OCI-M1 (cell line): Measurements from ENCODE around the gene ZNF587B.
"Not testable (repeated sequence)": the region's sequence is repeated elsewhere in the genome, so short reads cannot be mapped to it uniquely, and the experiment has no call there.

Experiments
- DNase-seq: peaks from one replicate; lab custom pipeline; 2025; lab: John Stamatoyannopoulos, UW

The ZNF587B gene

GRCh38 chr19:57872450-57872849 lies 42.4 kb downstream of the ZNF587B start:
- DNase-seq, result no peak

GRCh38 chr19:57873883-57874799 lies 44.0 kb downstream of the ZNF587B start:
- DNase-seq, result not testable (repeated sequence)

DNA sequence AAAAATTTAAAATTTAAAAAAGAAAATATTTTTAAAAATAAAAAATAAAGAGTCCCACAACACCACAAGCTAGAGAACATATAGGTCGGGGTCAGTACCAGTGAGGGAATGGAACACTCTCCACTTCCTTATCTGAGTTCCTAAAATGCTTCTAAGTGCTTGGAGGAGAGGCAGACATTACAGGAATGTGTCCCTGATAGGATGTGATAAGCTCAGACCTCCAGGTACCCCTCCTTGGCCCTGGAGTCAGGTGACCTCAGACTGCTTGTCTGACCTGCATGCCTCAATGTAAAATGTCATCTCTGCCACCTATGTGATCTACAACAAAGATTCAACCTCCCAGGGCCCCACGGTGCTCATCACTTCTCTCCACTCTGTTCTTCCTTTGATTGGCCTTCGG lies 55.9 kb downstream of the ZNF587B start:
- no peak for DNase-seq

GRCh38 chr19:57887195-57887941 lies 57.3 kb downstream of the ZNF587B start:
- peak; percentile 62 for DNase-seq

DNA sequence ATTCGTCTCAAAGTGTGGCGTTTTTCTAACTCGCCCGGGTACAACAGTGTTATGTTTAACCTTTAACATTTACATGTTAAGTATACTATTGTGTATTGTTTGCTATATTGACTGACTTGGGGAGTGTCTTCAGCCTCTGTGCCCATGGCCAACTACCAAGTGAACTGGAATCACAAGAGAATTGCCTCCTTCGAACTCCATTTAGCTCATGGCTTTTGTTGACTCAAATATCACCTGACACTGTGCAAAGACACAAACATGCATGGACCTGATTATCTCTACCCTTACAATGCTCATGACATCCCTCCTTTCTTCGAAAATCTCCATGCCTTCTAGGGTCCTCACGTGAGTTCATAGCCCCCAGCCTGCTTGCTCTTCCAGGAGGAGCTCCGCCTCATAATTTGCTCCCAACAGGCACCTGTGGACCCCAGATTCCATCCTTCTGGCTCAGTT lies 58.0 kb downstream of the ZNF587B start:
- peak; percentile 49 for DNase-seq

GRCh38 chr19:57888560-57889231 lies 58.6 kb downstream of the ZNF587B start, which contains the start of gene ZNF814:
TSS of gene ZNF814 (minus strand) at chr19:57889037. CDS start at chr19:57888802, 235 bp downstream.
- peak; percentile 98 for DNase-seq

- not testable (repeated sequence) for DNase-seq
Observed at GRCh38 chr19:57890706-57891105, 60.6 kb downstream of the ZNF587B start.
